ENCODE data around the gene EYA2. TPM values are rescaled to one million over a fixed set of nuclear protein-coding genes. Genes with fewer than 3 reads are reported as not detected.

The EYA2 gene, protein sequence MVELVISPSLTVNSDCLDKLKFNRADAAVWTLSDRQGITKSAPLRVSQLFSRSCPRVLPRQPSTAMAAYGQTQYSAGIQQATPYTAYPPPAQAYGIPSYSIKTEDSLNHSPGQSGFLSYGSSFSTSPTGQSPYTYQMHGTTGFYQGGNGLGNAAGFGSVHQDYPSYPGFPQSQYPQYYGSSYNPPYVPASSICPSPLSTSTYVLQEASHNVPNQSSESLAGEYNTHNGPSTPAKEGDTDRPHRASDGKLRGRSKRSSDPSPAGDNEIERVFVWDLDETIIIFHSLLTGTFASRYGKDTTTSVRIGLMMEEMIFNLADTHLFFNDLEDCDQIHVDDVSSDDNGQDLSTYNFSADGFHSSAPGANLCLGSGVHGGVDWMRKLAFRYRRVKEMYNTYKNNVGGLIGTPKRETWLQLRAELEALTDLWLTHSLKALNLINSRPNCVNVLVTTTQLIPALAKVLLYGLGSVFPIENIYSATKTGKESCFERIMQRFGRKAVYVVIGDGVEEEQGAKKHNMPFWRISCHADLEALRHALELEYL
- not detected for total RNA-seq

DNA sequence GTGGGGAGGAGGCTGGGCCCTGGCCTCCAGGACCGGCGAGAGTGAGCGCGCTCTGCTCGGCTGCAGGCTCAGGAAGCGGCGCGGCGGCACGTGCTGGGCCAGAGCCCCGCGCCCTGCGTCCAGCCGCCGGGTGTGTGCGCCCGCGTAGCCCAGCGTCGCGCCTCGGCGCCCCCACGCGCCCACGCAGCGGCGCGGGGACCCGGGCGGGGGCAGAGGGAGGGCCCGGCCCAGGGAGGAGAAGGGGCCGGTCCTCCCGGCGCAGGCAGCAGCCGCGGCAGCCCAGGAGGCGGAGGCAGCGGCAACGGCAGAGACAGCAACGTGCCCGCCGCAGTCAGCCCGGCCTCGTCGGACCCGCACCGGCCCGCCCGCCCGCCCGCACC is at the start of gene EYA2:
Gene EYA2 (plus strand): TSS at position 265 of the 380 bp plus-strand sequence. CDS start 95,168 bp downstream, outside the sequence.
- ChIA-PET CTCF (no interaction called here), POLR2A (no interaction called here)
- Mint-ChIP-seq H3K4me3 (no peak within 1 kb of the TSS), H3K4me1 (no peaks in the 10 kb centered on the region), H3K9me3 (ENCODE audit: low read depth) (peaks cover 5% of the 10 kb centered on the region), H3K27me3 (peaks cover 50% of the 10 kb centered on the region), H3K27ac (no peak within 1 kb of the TSS), H3K36me3 (ENCODE audit: low read depth) (no peaks in the 10 kb centered on the region)
- intact Hi-C loops (cut with DNase I, micrococcal nuclease) = no loop called here
- DNase-seq (no peak), ATAC-seq (no peak)

DNA sequence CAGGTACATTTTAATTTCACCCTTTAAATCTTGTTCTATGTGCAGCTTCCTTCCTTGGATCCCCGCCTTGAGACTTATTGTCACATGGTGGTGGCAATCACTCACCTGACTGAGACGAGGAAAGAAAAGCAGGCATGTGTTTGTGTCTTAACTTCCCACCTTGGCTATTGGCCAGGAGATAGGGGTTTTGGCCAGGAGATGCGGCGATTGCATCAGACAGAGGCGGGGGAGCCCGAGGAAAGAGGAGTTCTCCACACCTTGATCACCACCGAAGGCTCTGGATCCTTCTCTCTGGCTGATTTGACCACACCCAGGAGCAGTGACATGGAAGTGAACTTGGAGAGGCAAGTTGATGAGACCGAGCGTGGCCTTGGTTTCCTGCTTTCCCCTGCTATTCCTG is 49.7 kb upstream of the EYA2 start:
- ChIA-PET CTCF (no interaction called here), POLR2A (no interaction called here)
- Mint-ChIP-seq H3K27ac (no peak overlapping the region), H3K4me1 (no peaks in the 10 kb centered on the region), H3K27me3 (peaks cover 10% of the 10 kb centered on the region), H3K9me3 (ENCODE audit: low read depth) (no peaks in the 10 kb centered on the region), H3K36me3 (ENCODE audit: low read depth) (no peaks in the 10 kb centered on the region), H3K4me3 (no peak overlapping the region)
- intact Hi-C loops (cut with DNase I, micrococcal nuclease) = no loop called here
- DNase-seq (no peak), ATAC-seq (no peak)

DNA sequence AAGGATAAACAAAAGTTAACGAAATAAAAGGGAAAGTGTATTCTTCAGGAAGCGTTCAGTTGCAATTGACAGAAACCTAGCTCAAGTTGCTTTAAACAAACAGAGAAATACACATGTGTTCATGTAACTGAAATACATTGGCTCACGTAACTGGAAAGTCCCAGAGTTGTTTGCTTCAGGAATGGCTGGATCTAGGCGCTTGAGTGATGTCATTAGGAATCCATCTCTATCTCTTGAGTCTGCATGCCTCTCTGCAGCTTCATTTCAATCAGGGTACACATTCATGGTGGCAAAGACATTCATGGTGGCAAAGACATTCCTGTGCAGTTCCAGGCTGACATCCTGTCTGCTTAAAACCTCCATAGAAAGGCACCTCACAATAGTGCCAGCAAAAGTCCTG is 45.4 kb upstream of the EYA2 start:
- H3K4me3 Mint-ChIP-seq = no peak overlapping the region
- no peaks in the 10 kb centered on the region for H3K4me1 Mint-ChIP-seq
- H3K36me3 Mint-ChIP-seq (ENCODE audit: low read depth) = no peaks in the 10 kb centered on the region
- CTCF ChIA-PET = interaction anchor here (0.6 kb wide), 1 partner anchor 1133 kb away, joined by 3 read pairs; no protein-coding TSS in a partner anchor
- POLR2A ChIA-PET = no interaction called here
- DNase-seq (no peak), ATAC-seq (no peak)
- intact Hi-C loops (cut with DNase I, micrococcal nuclease) = no loop called here
- peaks cover 9% of the 10 kb centered on the region for H3K27me3 Mint-ChIP-seq
- no peaks in the 10 kb centered on the region for H3K9me3 Mint-ChIP-seq (ENCODE audit: low read depth)
- no peak overlapping the region for H3K27ac Mint-ChIP-seq

DNA sequence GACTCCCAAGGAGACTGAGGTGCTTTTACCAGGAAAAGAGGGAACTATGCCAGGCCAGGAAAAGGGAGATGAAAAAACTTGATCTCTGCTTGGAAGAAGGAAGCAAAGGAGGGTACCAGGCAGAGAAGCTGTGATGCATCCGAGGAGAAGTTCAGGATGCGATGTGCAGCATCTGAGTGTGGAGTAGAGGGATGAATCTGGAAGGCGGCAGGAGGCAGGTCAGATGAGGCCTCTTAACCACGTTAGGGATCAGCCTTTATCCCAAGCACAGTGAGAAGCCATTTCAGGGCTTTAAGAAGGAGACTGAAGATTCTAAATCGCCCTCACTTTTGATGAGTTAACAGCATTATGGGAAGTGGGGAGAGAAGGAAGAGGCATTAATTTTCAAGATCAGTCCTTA is 44.9 kb upstream of the EYA2 start:
- Mint-ChIP-seq H3K36me3 (ENCODE audit: low read depth) (no peaks in the 10 kb centered on the region), H3K27me3 (peaks cover 10% of the 10 kb centered on the region), H3K4me3 (no peak overlapping the region), H3K4me1 (no peaks in the 10 kb centered on the region), H3K9me3 (ENCODE audit: low read depth) (no peaks in the 10 kb centered on the region), H3K27ac (no peak overlapping the region)
- ATAC-seq = no peak
- ChIA-PET CTCF (interaction anchor here (0.6 kb wide), 1 partner anchor 1134 kb away, joined by 3 read pairs; no protein-coding TSS in a partner anchor), POLR2A (no interaction called here)
- intact Hi-C loops (cut with DNase I, micrococcal nuclease) = no loop called here
- DNase-seq = no peak

DNA sequence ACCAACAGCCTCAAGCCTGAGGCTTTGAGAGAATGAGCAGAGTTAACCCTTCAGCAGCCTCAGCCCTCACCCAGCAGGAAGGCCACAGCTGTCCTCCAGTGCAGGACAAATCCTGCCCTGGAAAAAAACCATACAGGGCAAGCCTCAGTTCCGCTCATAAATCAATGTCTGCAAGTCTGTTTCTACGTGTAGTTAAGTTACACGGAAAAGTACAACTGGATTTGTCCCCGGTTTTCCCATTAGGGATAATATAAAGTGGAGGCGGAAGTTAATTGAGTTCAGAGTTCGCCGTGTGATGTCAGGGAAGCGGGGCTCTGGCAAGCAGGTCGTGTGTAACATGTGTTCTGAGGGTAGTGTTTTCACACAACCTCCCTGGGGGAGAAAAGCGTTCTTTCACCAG is 44.2 kb upstream of the EYA2 start:
- no peak for DNase-seq
- ChIA-PET CTCF (no interaction called here), POLR2A (no interaction called here)
- ATAC-seq = no peak
- no peak overlapping the region for H3K27ac Mint-ChIP-seq
- H3K27me3 Mint-ChIP-seq = peaks cover 12% of the 10 kb centered on the region
- H3K9me3 Mint-ChIP-seq (ENCODE audit: low read depth) = no peaks in the 10 kb centered on the region
- H3K4me3 Mint-ChIP-seq = no peak overlapping the region
- intact Hi-C loops (cut with DNase I, micrococcal nuclease) = no loop called here
- no peaks in the 10 kb centered on the region for H3K36me3 Mint-ChIP-seq (ENCODE audit: low read depth)
- no peaks in the 10 kb centered on the region for H3K4me1 Mint-ChIP-seq

DNA sequence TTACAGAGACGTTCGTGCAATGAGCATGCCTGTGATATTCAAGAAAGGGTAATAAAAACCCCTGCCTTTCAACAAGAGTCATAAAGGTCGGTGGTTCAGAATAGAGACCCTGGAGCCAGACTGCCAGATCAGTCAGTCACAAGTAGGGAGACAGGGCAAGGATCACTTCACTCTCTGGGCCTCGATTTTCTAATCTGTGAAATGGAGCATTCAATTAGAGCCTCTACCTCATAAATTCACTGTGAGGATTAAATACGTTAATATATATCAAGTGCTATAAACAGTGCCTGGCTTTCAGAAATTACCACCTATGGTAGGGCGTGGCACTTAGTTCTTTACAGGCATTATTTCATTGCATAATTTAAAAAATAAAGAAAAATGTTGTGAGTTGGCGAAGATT is 43.7 kb upstream of the EYA2 start:
- Mint-ChIP-seq H3K4me1 (no peaks in the 10 kb centered on the region), H3K4me3 (no peak overlapping the region), H3K27ac (no peak overlapping the region), H3K27me3 (peaks cover 12% of the 10 kb centered on the region), H3K36me3 (ENCODE audit: low read depth) (no peaks in the 10 kb centered on the region), H3K9me3 (ENCODE audit: low read depth) (no peaks in the 10 kb centered on the region)
- ChIA-PET CTCF (no interaction called here), POLR2A (no interaction called here)
- DNase-seq (no peak), ATAC-seq (no peak)
- intact Hi-C loops (cut with DNase I, micrococcal nuclease) = no loop called here

DNA sequence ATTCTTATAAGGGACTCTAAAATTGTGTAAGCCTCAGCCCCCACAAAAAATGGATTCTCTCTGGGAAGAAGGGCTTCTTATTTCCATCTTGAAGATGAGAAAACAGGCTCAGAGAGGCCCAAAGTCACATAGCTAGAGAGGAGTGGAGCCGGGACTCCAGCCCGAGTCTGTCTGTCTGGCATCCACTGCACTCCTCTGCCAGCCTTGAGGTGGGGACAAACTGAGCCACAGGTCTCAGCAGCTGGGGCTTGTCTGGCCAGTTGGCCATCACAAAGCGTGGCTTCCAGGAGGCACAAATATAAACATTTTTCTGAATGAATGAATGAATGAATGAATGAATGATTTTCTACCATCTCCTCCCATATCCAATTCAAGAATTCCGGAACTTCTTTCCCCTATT is 42.9 kb upstream of the EYA2 start:
- POLR2A ChIA-PET = no interaction called here
- no peak for ATAC-seq
- CTCF ChIA-PET = no interaction called here
- no peaks in the 10 kb centered on the region for H3K36me3 Mint-ChIP-seq (ENCODE audit: low read depth)
- intact Hi-C loops (cut with DNase I, micrococcal nuclease) = no loop called here
- no peak overlapping the region for H3K4me3 Mint-ChIP-seq
- no peak for DNase-seq
- peaks cover 12% of the 10 kb centered on the region for H3K27me3 Mint-ChIP-seq
- H3K4me1 Mint-ChIP-seq = no peaks in the 10 kb centered on the region
- H3K27ac Mint-ChIP-seq = no peak overlapping the region
- H3K9me3 Mint-ChIP-seq (ENCODE audit: low read depth) = no peaks in the 10 kb centered on the region

DNA sequence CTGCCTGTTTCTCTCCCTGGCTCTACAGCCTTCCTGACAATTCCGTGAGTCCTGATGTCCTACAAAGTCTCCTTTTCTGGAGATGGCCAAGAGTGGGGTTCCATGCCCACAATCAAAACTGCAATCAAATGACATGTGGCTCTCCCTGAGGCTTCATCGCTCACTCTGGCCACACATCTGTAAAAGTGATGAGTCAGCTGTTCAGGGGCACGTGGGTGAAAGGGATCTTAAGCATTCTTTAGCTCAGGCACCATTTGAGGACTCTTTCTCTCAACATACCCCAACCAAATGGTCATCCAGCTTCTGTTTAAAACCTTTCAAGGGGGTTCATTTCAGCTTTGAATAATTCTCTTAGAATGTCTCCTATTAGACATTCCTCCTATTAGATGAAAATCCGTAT is 42.3 kb upstream of the EYA2 start:
- ChIA-PET CTCF (interaction anchor here (1.0 kb wide), 1 partner anchor 9 kb away, joined by 3 read pairs; no protein-coding TSS in a partner anchor), POLR2A (no interaction called here)
- no peaks in the 10 kb centered on the region for H3K36me3 Mint-ChIP-seq (ENCODE audit: low read depth)
- H3K9me3 Mint-ChIP-seq (ENCODE audit: low read depth) = no peaks in the 10 kb centered on the region
- H3K27ac Mint-ChIP-seq = no peak overlapping the region
- no peak for DNase-seq
- H3K4me3 Mint-ChIP-seq = no peak overlapping the region
- intact Hi-C loops (cut with DNase I, micrococcal nuclease) = no loop called here
- H3K4me1 Mint-ChIP-seq = no peaks in the 10 kb centered on the region
- no peak for ATAC-seq
- H3K27me3 Mint-ChIP-seq = peaks cover 12% of the 10 kb centered on the region

DNA sequence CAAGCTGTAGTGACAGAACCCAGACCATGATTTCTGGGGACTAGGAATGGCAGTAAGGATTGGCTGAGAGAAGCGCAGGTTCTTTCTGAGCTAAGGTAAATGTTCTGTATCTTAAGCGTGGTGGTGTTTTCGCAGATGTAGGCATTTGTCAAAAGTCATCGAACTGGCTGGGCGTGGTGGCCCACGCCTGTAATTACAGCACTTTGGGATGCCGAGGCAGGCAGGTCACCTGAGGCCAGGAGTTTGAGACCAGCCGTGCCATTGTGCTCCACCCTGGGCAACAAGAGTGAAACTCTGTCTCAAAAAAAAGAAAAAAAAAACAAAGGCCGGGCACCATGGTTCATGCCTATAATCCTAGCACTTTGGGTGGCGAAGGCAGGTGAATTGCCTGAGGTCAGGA is 40.7 kb upstream of the EYA2 start:
- Mint-ChIP-seq H3K4me1 (no peaks in the 10 kb centered on the region), H3K4me3 (no peak overlapping the region), H3K9me3 (ENCODE audit: low read depth) (no peaks in the 10 kb centered on the region), H3K27ac (no peak overlapping the region), H3K27me3 (peaks cover 11% of the 10 kb centered on the region), H3K36me3 (ENCODE audit: low read depth) (no peaks in the 10 kb centered on the region)
- intact Hi-C loops (cut with DNase I, micrococcal nuclease) = no loop called here
- ChIA-PET POLR2A (no interaction called here), CTCF (no interaction called here)
- ATAC-seq = no peak
- no peak for DNase-seq

DNA sequence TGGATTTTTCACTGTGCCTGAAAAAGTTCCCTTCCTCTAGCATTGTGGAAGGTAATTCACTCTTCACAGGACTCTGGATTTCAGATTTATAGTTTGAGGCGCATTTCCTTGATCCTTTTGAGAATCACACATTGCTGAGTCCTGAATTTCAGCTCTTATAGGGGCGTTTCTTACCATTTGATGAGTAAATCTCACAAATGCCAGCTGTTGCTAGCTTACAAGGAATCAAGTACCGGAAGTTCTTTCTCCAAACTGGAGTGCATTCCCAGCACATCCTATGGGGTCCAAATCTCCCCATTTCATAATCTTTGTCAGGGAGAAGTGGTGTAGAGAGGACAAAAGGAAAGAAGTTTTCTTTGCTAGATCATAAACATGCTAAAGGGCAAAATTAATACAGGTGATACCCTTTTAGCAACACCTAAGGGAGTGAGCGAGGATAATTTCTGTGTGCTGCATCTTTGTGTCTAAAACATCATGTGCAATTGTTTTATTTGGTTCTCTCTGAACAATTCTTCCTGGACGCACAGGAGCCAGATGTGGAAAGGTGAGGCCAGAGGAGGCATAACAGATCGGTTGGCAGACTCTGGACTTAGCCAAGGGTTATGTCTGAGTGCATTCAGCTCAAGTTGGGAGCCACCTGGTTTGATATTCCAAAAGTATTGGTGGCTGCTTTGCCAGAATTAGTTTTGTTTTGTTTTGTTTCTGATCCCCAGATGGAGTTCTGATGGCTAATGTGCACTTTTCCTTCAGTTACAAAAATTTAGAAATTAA is 37.4 kb upstream of the EYA2 start:
- Mint-ChIP-seq H3K4me1 (no peaks in the 10 kb centered on the region), H3K27me3 (peaks cover 10% of the 10 kb centered on the region), H3K36me3 (ENCODE audit: low read depth) (no peaks in the 10 kb centered on the region), H3K27ac (no peak overlapping the region), H3K9me3 (ENCODE audit: low read depth) (no peaks in the 10 kb centered on the region), H3K4me3 (no peak overlapping the region)
- intact Hi-C loops (cut with DNase I, micrococcal nuclease) = no loop called here
- DNase-seq (no peak), ATAC-seq (no peak)
- ChIA-PET POLR2A (no interaction called here), CTCF (no interaction called here)

DNA sequence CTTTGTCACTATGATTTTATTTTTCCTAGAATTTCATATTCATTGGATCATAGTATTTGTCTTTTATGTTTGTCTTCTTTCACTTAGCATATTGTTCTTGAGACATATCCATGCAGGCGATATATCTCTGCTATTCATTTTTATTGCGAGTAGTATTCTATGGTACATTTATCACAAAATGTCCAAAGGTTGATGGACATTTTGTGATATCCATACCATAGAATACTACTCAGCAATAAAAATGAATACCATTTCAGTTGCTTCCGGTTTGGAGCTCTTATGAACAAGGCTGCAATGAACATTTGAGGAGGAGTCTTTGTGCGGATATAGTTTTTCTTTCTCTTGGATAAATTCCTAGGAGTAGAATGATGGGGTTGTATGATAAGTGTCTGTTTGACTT is 28.8 kb upstream of the EYA2 start:
- Mint-ChIP-seq H3K27me3 (peaks cover 21% of the 10 kb centered on the region), H3K4me3 (no peak overlapping the region), H3K9me3 (ENCODE audit: low read depth) (peaks cover 8% of the 10 kb centered on the region), H3K27ac (no peak overlapping the region), H3K4me1 (no peaks in the 10 kb centered on the region), H3K36me3 (ENCODE audit: low read depth) (no peaks in the 10 kb centered on the region)
- POLR2A ChIA-PET = no interaction called here
- CTCF ChIA-PET = interaction anchor here (0.8 kb wide), 1 partner anchor 533 kb away, joined by 3 read pairs; no protein-coding TSS in a partner anchor
- ATAC-seq (no peak), DNase-seq (no peak)
- intact Hi-C loops (cut with DNase I, micrococcal nuclease) = no loop called here

DNA sequence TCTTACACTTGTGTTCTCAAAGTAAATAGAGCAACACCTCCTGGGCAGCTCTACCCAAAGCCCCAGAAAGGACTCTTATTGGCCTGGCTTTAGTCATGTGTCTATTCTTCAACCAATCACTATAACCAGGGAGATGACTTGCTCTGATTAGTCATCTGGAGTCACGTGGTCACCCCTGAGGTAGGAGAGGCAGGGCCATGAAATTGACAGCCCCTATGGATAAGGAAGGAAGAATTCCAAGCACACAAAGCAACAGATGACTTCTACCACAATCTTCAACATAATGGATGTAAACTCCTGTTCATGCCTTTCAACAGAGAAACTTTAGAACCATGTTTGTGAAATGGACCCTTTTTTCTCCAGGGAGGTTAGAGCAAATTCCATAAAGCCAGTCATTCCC is 24.6 kb upstream of the EYA2 start:
- H3K27ac Mint-ChIP-seq = no peak overlapping the region
- CTCF ChIA-PET = interaction anchor here (1.2 kb wide), 1 partner anchor 60 kb away, joined by 3 read pairs; no protein-coding TSS in a partner anchor
- POLR2A ChIA-PET = no interaction called here

More for the DNA sequence above, 24.6 kb upstream of the EYA2 start:
- Mint-ChIP-seq H3K4me1 (peaks cover 2% of the 10 kb centered on the region), H3K27me3 (peaks cover 33% of the 10 kb centered on the region), H3K4me3 (no peak overlapping the region), H3K9me3 (ENCODE audit: low read depth) (peaks cover 8% of the 10 kb centered on the region), H3K36me3 (ENCODE audit: low read depth) (no peaks in the 10 kb centered on the region)
- no peak for ATAC-seq
- intact Hi-C loops (cut with DNase I, micrococcal nuclease) = no loop called here
- no peak for DNase-seq

Measured in activated CD4-positive, alpha-beta T cell treated with anti-CD3 and anti-CD28 coated beads for 36 hours (primary cell).